DLD1 (cell line): ENCODE data around the gene HTR3A.
"Not testable (repeated sequence)": the region's sequence is repeated elsewhere in the genome, so short reads cannot be mapped to it uniquely, and the experiment has no call there.

Experiments
- in situ Hi-C: cut with HindIII; loops from 2 replicates; pipeline ENCODE4 v1.10.0; 2017; ENCODE audit warnings: low sequenced_read_pairs

Gene HTR3A

DNA sequence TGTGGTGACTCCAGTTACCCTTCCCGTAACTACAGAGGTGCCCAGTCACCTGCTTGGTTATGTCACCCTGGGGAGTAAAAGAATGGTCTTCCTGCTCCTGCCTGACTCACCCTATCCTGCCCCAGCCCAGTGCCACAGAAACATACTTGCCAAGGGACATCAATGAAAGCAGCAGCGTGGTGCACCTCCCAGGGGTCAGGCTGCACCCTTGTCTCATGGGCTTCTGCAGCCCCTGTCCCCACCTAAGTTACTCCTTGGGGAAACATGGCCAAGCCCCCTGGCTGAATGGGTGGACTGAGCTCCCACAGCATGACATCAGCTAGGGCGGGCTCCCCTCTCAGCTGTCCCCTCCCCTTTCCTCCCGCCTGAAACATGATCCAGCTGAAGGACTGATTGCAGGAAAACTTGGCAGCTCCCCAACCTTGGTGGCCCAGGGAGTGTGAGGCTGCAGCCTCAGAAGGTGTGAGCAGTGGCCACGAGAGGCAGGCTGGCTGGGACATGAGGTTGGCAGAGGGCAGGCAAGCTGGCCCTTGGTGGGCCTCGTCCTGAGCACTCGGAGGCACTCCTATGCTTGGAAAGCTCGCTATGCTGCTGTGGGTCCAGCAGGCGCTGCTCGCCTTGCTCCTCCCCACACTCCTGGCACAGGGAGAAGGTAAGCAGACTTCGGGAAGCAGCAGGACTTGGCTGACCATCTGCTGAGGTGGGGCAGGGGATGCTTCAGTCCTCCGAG is at the start of gene HTR3A:
Gene HTR3A, plus strand, starts transcription at position 368 of the 730 bp plus-strand sequence. Its CDS starts 218 bp downstream, at position 586.
- in situ Hi-C loops = no loop called here

DNA sequence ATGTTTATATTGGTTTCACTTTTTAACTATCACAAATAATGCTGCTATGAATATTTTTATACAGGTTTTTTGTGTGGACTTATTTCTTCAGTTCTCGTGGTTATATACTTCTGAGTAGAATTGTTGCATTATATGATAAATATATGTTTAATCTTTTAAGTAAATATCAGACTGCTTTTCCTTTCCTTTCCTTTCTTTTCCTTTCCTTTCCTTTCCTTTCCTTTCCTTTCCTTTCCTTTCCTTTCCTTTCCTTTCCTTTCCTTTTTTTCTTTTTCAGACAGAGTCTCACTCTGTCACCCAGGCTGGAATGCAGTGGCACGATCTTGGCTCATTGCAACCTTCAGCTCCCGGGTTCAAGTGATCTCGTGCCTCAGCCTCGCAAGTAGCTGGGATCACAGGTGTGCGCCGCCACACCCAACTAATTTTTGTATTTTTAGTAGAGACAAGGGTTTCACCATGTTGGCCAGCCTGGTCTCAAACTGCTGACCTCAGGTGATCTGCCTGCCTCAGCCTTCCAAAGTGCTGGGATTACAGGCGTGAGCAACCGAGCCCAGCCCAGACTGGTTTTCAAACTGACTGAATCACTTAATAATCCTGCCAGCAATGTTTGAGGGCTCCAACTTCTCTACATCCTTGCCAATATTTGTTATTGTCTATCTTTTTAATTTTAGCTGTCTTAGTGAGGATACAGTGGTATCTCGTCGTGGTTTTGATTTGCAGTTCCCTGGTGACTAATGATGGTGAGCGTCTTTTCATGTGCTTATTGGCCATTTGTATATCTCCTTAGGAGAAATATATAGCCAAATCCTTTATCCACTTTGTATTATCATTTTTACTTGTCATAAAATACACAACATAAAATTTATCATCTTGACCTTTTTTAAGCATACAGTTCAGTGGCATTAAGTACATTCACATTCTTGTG is 48.4 kb upstream of the HTR3A start:
- in situ Hi-C loops = no loop called here

DNA sequence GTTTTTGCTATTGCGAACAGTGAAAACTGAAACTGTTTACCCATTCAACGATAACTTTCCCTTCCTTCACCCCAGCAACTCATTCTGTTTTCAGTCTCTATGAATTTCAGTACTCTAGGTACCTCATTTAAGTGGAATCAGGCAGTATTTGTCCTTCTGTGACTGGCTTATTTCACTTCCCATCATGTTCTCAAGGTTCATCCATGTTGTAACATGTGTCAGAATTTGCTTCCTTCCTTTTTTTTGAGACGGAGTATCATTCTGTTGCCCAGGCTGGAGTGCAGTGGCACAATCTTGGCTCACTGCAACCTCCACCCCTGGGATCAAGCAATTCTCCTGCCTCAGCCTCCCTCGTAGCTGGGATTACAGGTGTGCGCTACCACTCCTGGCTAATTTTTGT is 46.6 kb upstream of the HTR3A start:
- in situ Hi-C loops = no loop called here

DNA sequence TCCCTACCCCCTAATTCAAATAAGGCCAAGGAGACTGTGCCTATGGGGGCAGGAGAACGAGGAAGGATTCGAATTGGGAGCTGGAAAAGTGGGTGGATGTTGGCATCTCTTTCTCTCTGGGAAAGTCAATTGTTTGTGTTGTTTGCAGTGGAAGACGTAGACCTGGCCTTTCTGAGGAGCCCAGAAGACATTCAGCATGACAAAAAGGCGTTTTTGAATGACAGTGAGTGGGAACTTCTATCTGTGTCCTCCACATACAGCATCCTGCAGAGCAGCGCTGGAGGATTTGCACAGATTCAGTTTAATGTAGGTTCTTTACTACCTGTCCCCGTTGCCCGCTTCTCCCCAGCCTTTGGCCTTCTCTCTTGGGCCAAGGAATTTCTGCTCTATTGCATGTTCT is 42.1 kb upstream of the HTR3A start:
- in situ Hi-C loops = no loop called here

DNA sequence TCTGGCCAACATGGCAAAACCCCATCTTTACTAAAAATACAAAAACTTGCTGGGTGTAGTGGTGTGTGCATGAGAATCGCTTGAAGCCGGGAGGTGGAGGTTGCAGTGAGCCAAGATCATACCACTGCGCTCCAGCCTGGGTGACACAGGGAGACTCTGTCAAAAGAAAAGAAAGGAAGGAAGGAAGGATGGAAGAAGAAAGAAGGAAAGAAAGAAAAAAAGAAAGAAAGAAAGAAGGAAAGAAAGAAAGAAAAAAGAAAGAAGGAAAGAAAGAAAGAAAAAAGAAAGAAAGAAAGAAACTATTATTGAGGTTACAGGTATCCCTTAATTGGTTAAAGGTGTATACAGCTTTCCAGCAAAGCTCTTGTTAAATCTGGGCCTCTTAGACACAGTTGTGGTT is 40.7 kb upstream of the HTR3A start:
- in situ Hi-C loops = not testable (repeated sequence)

DNA sequence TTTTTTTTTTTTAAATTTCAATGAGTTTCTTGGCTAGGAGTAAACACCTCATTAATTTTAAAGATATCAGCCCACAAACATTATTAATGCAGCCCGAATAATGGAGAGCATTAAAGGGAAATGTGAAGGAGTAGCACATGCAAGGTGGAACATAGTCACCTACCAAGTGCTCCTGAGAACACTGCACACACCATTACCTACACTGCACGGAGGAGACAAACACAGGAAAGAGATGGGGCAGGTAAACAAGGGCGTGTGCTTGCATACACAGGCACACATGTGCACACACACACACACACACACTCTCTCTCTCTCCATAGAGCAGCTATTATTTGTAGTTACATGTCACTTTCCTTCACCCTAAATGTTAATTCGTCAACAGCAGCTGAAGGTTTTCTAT is 40.1 kb upstream of the HTR3A start:
- in situ Hi-C loops = no loop called here

DNA sequence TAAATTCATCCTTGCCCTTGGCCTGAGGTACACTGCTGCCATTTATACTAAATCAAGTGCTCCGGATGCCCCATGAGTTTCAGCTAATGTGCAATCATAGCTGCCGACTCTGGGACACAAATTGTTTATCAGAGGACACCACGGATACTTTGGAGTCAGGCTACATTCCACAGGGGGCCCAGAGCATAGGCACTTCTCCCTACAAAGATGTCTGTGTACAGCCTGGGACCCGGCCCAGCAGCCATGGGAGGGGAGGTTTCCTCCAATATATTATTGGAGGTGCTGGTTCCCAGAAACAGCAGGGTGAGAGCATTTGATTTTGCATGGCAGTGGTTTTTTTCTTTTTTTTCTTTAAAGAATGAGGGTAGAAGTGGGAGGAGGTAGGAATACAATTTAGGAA is 39.0 kb upstream of the HTR3A start:
- in situ Hi-C loops = no loop called here

DNA sequence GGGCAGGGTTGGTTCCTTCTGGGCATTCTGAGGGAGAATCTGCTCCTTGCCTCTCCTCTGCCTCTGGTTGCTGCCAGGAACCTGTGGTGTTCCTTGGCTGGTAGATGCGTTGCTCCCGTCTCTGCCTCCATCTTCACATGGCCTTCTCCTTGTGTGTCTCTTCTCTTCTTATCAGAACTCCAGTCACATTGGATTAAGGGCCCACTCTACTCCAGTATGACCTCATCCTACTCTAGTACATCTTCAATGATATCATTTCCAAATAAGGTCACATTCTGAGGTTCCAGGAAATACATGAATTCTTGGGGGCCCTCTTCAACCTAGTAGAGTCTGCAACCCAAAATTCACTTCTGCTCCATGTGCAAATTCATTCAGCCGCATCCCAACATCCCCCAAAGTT is 37.0 kb upstream of the HTR3A start:
- in situ Hi-C loops = no loop called here

DNA sequence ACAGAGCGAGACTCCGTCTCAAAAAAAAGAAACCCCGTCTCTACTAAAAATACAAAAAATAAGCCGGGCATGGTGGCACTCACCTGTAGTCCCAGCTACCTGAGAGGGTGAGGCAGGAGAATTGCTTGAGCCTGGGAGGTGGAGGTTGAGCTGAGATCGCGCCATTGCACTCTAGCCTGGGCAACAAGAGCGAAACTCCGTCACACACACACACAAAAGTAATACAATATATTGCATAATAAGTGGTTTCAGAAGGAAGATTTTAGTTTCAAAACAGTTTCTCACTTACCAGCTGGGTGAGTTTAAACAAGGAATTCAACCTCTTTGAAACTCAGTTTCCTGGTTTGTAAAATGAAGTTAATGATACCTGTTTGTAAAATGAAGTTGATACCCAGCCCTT is 32.7 kb upstream of the HTR3A start:
- in situ Hi-C loops = no loop called here

DNA sequence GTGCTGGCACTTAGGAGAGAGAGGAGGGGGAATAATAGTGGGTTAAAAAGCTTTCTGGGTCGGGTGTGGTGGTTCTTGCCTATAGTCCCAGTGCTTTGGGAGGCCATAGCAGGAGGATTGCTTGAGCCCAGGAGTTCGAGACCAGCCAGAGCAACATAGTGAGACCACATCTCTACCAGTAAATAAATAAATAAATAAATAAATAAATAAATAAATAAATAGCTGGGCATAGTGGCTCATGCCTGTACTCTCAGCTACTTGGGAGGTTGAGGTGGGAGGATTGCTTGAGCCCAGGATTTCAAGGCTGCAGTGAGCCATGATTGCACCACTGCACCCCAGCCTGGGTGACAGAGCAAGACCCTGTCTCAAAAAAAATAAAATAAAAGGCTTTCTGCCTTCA is 28.7 kb upstream of the HTR3A start:
- in situ Hi-C loops = not testable (repeated sequence)

DNA sequence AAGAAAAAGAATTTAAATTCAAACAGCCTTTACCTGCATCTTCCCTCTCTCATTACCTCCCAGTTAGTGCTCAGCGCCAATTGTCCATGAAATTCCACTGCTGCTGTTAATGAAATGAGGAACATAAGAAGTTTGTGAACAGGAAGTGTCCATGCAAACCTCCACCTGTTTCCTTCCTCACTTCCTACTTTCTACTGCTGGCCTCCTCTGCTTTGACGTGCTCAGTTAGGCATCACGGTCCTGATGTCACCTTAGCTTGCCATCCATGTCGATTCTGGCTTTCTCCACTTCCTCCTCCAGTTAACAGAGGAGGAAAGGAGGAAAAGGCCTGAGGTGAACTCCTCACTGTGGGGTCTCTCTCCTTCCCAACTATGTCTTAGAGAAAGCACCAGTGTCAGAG is 26.9 kb upstream of the HTR3A start:
- in situ Hi-C loops = no loop called here

DNA sequence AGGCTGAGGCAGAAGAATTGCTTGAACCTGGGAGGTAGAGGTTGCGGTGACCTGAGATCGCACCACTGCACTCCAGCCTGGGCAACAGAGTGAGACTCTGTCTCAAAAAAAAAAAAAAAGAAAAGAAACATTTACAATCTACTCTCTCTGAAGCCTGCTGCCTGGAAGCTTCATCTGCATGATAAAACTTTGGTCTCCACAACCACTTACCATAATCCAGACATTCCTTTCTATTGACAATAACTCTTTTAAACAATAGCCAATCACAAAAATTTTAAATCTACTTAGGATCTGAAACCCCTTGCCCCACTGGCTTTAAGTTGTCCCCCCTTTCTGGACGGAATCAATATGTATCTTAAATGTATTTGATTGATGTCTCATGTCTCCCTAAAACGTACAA is 25.0 kb upstream of the HTR3A start:
- in situ Hi-C loops = no loop called here

DNA sequence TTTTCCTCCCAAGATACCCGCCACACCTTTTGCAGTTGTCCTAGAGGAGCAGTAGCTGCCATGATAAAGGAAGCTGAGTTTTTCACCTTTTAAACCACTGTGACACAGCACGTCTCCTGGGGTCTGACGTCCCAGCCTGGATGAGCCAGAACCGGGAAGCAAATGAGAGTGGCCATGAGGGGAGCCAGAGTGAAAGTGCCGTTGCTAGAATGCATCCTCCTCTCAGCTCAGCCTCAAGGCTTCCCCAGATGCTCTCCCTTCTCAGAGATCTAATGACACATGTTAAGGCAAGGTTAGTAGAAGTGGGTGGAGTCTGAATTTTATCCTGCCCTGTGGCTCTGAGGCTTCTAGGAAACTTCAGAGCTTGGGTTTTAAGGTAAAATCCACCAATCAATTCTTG is 23.4 kb upstream of the HTR3A start:
- in situ Hi-C loops = no loop called here

DNA sequence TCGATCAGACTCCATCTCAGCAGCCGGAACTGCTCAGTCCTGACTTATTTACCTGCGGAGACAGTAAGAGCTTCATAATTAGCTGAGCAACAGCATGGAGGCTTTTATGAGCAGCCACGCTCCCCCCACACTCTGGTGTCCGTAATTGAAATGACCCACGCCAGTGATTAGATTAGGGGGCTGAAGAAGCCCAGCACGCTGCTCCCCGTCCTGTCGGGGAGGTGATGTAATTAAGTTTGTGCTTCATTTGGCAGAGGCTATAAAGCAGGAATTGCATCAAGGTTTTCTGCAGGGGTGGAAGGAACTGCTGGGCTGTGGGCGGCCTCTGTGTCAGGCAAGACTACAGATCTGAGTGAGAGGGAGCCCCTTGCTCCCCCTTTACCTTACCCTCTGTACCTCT is 22.8 kb upstream of the HTR3A start:
- in situ Hi-C loops = no loop called here

DNA sequence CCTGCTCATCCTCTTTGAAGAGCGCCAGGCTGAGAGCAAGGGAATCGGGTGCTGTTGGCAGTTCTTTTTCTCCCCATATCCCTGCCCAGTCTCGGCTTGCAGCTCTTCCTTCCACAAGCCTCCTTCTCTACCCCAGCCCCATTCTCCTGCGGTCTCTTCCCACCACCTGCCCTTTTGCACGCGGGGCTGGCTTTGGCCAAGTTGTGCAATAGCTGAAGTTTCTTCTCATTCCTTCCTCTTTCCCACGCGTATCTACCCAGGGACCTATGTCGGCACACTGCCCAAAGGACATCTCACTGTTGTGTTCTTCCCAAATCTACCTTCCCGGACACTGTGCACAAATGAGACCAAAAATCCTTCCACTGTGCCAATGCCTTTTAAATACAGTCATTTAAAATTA is 22.3 kb upstream of the HTR3A start:
- in situ Hi-C loops = no loop called here

DNA sequence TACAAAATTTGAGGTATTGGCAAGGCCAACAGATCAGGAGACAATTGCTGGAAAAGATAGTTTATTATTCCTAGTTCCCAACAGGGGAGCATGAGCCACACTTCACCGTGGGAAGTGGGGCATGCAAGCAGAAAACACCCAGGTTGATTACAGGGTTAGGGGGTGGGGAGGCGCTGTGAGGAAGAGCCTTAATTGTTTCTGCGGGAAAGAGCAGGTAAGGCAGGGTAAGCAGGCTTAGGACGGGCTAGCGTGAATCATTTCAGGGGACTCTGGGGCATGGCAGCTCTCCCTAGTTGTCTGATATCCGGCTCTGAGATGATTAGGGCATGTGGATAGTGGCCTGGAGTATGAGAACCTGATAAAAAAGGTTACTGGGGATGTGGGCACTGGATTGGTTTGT is 20.7 kb upstream of the HTR3A start:
- in situ Hi-C loops = no loop called here

DNA sequence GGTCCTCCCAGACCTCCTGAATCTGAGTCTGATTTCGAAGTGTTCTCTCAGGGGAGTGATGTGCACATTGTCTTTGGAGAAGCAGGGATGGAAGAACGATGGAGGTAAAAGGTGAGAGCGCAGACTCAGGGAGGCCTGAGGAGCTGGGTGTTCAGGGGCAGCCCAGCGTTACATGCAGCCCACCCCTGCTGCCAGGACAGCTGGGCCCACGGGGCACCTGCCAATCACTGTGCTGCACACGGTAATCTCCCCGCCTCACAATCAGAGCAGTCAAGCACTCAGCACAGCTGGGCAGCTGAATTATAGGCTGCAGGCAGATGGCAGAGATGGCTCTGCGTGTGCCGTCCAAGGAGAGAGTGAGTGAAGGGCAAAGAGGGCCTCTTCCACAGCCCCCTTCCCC is 17.9 kb upstream of the HTR3A start:
- in situ Hi-C loops = loop anchor here (5.0 kb wide), 1 partner anchor 50 kb away; no protein-coding TSS in a partner anchor

DNA sequence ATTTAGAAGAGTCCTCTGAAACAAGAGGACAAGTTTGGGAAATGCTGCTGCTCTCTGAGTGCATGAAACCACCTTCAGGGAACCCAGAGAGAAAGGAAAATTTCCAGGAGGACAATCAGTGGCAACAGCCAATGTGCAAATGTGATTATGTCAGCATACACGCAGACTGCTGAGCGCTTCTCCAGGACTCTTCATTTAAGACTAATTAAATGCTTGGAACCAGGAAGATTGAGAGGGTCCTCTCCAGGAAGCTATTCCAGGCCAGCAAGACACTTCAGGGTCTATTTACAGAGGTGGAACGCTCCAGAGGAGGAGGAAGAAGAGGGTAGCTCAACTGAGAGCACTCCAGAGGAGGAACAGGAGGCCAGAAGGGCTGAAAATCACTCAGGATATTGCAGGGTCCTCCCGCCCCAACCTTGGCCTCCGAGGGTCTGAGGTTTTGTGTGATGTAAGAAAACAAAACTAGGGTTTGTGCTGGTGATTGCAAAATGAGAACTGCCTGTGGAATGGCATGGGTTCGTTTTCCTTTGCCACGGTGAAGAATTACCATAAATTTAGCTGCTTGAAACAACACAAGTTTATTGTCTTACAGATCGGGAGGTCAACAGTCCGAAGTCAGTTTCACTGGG is 14.1 kb upstream of the HTR3A start:
- in situ Hi-C loops = no loop called here

DNA sequence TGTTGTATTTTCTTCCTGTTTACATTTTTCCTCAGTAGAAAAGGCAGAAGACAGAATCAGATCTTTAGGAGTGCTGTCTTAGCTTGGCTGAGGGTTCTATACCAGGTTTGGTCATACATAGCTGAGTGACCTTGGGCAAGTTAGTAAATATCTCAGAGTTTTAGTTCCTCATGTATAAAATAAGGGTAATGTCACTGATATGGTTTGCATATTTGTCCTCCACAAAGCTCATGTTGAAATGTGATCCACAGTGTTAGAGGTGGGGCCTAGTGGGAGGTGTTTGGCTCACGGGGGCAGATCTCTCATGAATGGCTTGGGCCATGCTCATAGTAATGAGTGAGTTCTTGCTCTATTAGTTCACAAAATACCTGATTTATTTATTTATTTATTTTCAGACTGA is 7.5 kb upstream of the HTR3A start:
- in situ Hi-C loops = no loop called here

DNA sequence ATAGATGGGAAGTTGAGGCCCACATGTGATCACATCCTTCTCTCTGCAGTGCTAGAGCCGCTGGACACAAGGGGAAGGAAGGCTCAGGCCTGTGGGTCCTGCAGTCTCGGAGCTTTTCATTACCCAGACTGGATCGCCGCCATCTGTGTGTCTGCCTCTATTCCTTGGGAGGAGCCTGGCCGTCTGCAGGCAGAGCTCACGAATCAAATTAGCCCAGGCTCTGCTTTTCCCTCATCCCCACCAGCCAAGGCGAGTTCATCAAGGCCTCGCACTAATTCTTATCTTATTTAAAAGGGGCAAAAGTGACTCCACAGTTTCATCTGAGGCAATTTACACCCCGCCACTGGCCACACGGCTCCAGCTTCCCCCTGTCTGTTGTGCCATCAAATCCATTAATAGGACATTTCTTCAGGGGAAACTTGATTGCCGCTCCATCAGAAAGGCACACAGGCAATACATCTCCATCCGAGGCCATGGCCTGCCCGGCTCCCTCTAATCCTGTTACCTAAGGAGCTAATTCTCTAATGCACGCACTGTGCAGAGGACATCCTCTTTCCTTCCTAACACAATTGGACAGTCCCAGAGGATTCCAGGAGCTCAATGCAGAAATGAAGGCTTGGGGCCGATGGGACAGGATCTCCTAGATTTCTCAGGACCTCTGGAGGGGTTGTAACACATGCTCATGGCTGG is 3.3 kb upstream of the HTR3A start:
- in situ Hi-C loops = no loop called here

DNA sequence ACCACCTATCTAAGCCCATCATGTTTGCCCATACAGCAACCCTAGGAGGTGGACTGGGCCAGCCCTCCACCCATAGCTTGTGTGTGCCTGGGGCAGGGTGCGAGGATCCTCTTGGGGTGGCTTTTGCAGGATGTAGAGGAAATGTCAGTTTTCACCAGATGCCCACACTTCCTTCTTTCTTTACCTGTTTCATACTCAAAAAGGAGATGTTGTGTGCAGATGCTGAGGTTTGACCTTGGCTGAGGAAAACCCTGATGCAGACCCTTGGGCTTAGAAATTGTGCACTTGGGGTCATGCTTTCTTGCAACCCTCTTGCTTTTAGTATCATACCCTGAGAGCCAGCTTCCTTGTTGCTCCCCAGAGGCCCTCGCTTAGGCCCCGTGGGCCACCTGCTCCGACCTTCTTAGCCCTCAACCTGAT is 2.2 kb downstream of the HTR3A start:
- in situ Hi-C loops = no loop called here
